HCT116 (cell line): ENCODE data around the gene NUCB1. TPM values are rescaled to one million over a fixed set of nuclear protein-coding genes. Genes with fewer than 3 reads are reported as not detected.

Experiments
- ATAC-seq: fragments of 200-7000 bp; cut with Tn5 transposase; 2 replicates; pipeline ENCODE4 v1.9.1; 2020; ENCODE audit warnings: mild to moderate bottlenecking, moderate library complexity
- BruUV-seq: library from RNA; stranded (reverse); fragments of 400-500 nt; replicated peaks from 2 replicates; lab custom pipeline; 2021; lab: Mats Ljungman, UMichigan
- CTCF ChIA-PET: fragments of 300-600 bp; sonication (Branson Sonifier 250); formaldehyde crosslinking; loops from one replicate; lab custom pipeline; 2021; ENCODE audit warnings: antibody characterized with exemption; lab: Charles Lee
- POLR2A ChIA-PET: fragments of 300-600, 350-600 bp; sonication (Branson Sonifier 250); formaldehyde crosslinking; loops from one replicate; lab custom pipeline; 2021; ENCODE audit warnings: antibody characterized with exemption; lab: Charles Lee
- RAD21 ChIA-PET, 2 experiments: fragments of 300-600 bp; sonication (Branson Sonifier 250); formaldehyde crosslinking; loops; one replicate each; lab custom pipeline; 2023; ENCODE audit warnings: low total read pairs in 2 of 2; ENCODE audit not compliant: uncharacterized antibody in 2 of 2, unreplicated experiment in 2 of 2, low non-redundant PET in 1 of 2; lab: Charles Lee
- DNase-seq: peaks from one replicate; pipeline ENCODE4 v3.0.0-alpha.2; 2010; ENCODE audit warnings: low read depth, low spot score
- H2AFZ ChIP-seq: fragments of 200-600 bp; shearing (Covaris generic), sonication (generic); 2 replicates; pipeline ENCODE4 v1.6.1; 2017; ENCODE audit warnings: low read depth, mixed run types, mixed read lengths, antibody characterized with exemption, low read length; ENCODE audit not compliant: poor library complexity, severe bottlenecking
- H3K27ac ChIP-seq: 2 replicates; pipeline ENCODE4 v1.5.1; 2012; ENCODE audit warnings: low read depth, low read length
- H3K27me3 ChIP-seq: fragments of 200-600 bp; sonication (generic); 2 replicates; pipeline ENCODE4 v1.6.1; 2016; ENCODE audit warnings: mixed run types, low read length, mixed read lengths; ENCODE audit not compliant: insufficient read depth
- H3K36me3 ChIP-seq, 2 experiments: fragments of 200-500 bp in 1 of 2; fragments of 200-600 bp in 1 of 2; sonication (Bioruptor generic) in 1 of 2; sonication (generic) in 1 of 2; 2 replicates each; pipeline versions ENCODE4 v1.5.1 to v1.6.1; 2014 to 2016; ENCODE audit warnings: low read length in 2 of 2, inconsistent platforms in 1 of 2, mixed read lengths in 1 of 2, mixed run types in 1 of 2; ENCODE audit not compliant: insufficient read depth in 2 of 2, control insufficient read depth in 1 of 2
- H3K4me1 ChIP-seq, 2 experiments: fragments of 200-600 bp in 1 of 2; sonication (generic) in 1 of 2; 2 replicates each; pipeline versions ENCODE4 v1.5.1 to v1.6.1; 2012 to 2017; ENCODE audit warnings: low read length in 2 of 2, inconsistent platforms in 1 of 2, mild to moderate bottlenecking in 1 of 2, mixed read lengths in 1 of 2, mixed run types in 1 of 2, moderate library complexity in 1 of 2; ENCODE audit not compliant: insufficient read depth in 2 of 2, control insufficient read depth in 1 of 2
- H3K4me2 ChIP-seq: fragments of 200-600 bp; sonication (generic); 2 replicates; pipeline ENCODE4 v1.6.1; 2017; ENCODE audit warnings: mixed run types, low read length, mixed read lengths
- H3K4me3 ChIP-seq, 2 experiments: fragments of 200-600 bp in 1 of 2; sonication (generic) in 1 of 2; replicated peaks in 1 of 2; 2 replicates each; pipeline ENCODE4 v1.5.1; 2011 to 2016; ENCODE audit warnings: low read length in 2 of 2, control low read depth in 1 of 2, low read depth in 1 of 2, mild to moderate bottlenecking in 1 of 2, mixed read lengths in 1 of 2, mixed run types in 1 of 2
- H3K79me2 ChIP-seq: fragments of 200-600 bp; sonication (generic); 2 replicates; pipeline ENCODE4 v1.6.1; 2017; ENCODE audit warnings: mild to moderate bottlenecking, mixed run types, low read length, moderate library complexity, mixed read lengths; ENCODE audit not compliant: insufficient read depth
- H3K9ac ChIP-seq: fragments of 200-600 bp; sonication (generic); 2 replicates; pipeline ENCODE4 v1.6.1; 2016; ENCODE audit warnings: low read length, mixed read lengths
- H3K9me2 ChIP-seq: fragments of 200-600 bp; sonication (generic), shearing (Covaris generic); 2 replicates; pipeline ENCODE4 v1.6.1; 2017; ENCODE audit warnings: mixed run types, mild to moderate bottlenecking, moderate library complexity; ENCODE audit not compliant: insufficient read depth
- H3K9me3 ChIP-seq, 2 experiments: fragments of 200-500 bp in 1 of 2; fragments of 200-600 bp in 1 of 2; sonication (Bioruptor generic) in 1 of 2; sonication (generic) in 1 of 2; 2 replicates each; pipeline ENCODE4 v1.6.1; 2014 to 2017; ENCODE audit warnings: low read length in 2 of 2, mixed read lengths in 2 of 2, inconsistent platforms in 1 of 2, low read depth in 1 of 2, mild to moderate bottlenecking in 1 of 2, mixed run types in 1 of 2, moderate library complexity in 1 of 2; ENCODE audit not compliant: control insufficient read depth in 1 of 2, insufficient read depth in 1 of 2
- H4K20me1 ChIP-seq: fragments of 200-600 bp; sonication (generic), shearing (Covaris generic); 2 replicates; pipeline ENCODE4 v1.6.1; 2017; ENCODE audit warnings: mixed run types, mild to moderate bottlenecking, moderate library complexity; ENCODE audit not compliant: insufficient read depth
- CEBPB ChIP-seq: IDR thresholded peaks from 2 replicates; pipeline ENCODE4 v1.6.1; 2012; ENCODE audit warnings: low read depth
- EZH2 ChIP-seq: fragments of 200-600 bp; sonication (generic); IDR thresholded peaks from 2 replicates; pipeline ENCODE4 v1.6.1; 2017; ENCODE audit warnings: antibody characterized with exemption, mixed run types
- EZH2phosphoT487 ChIP-seq: fragments of 200-600 bp; IDR thresholded peaks from 2 replicates; pipeline ENCODE4 v1.6.1; 2018; ENCODE audit warnings: antibody characterized with exemption, borderline replicate concordance
- FOSL1 ChIP-seq: IDR thresholded peaks from 2 replicates; pipeline ENCODE4 v1.6.1; 2012; ENCODE audit warnings: low read depth
- JUND ChIP-seq: IDR thresholded peaks from 2 replicates; pipeline ENCODE4 v1.6.1; 2012
- POLR2A ChIP-seq: IDR thresholded peaks from 2 replicates; pipeline ENCODE4 v1.7.0; 2011; ENCODE audit warnings: borderline replicate concordance; ENCODE audit not compliant: insufficient read depth, insufficient read length; ENCODE audit errors: extremely low read depth
- POLR2AphosphoS5 ChIP-seq: IDR thresholded peaks from 2 replicates; pipeline ENCODE4 v1.6.1; 2011; ENCODE audit warnings: mild to moderate bottlenecking, low read depth, low read length, moderate library complexity
- SIN3A ChIP-seq: IDR thresholded peaks from 2 replicates; pipeline ENCODE4 v1.6.1; 2012; ENCODE audit warnings: low read depth
- SP1 ChIP-seq: IDR thresholded peaks from 2 replicates; pipeline ENCODE4 v1.6.1; 2012; ENCODE audit warnings: low read depth
- SRF ChIP-seq: IDR thresholded peaks from 2 replicates; pipeline ENCODE4 v1.6.1; 2012; ENCODE audit warnings: low read depth
- TCF7L2 ChIP-seq: IDR thresholded peaks from 2 replicates; pipeline ENCODE4 v1.7.0; 2011; ENCODE audit warnings: borderline replicate concordance, inconsistent platforms; ENCODE audit not compliant: insufficient read depth, insufficient read length; ENCODE audit errors: extremely low read depth
- ZFX ChIP-seq: fragments of 450-650 bp; IDR thresholded peaks from 2 replicates; pipeline ENCODE4 v1.6.1; 2017
- intact Hi-C: fragments of 100-400 bp; cut with micrococcal nuclease; formaldehyde crosslinking; loops from 2 replicates; pipeline ENCODE4 v1.10.0; 2022
- total RNA-seq: library from RNA; stranded (reverse); gene quantifications from one replicate; pipeline ENCODE4 v1.2.1, GENCODE V29; 2021; ENCODE audit not compliant: unreplicated experiment
- TF ChIP-seq, protein P1 (sequence below): IDR thresholded peaks from 2 replicates; pipeline ENCODE4 v1.6.1; 2011; ENCODE audit warnings: mild to moderate bottlenecking, low read length, moderate library complexity; ENCODE audit not compliant: insufficient replicate concordance; ENCODE audit errors: extremely low read depth
- TF ChIP-seq, protein P2 (sequence below): IDR thresholded peaks from 2 replicates; pipeline ENCODE4 v1.6.1; 2012

The NUCB1 gene
- total RNA-seq, 1 experiment from 2014 or later: 88.8 TPM

GRCh38 chr19:48962849-48963165 lies 62.7 kb downstream of the NUCB1 start (continued):
- TF ChIP-seq SRF: no peak

GRCh38 chr19:48963371-48964204 lies 63.5 kb downstream of the NUCB1 start:
- no TSS peak for BruUV-seq
- Histone ChIP-seq H3K36me3 (peaks cover 0 to 14% of the 10 kb centered on the region in 2 experiments; a peak in 1 of 4 replicates), H3K79me2 (peaks cover 16% of the 10 kb centered on the region), H3K4me1 (peaks cover 35 to 62% of the 10 kb centered on the region in 2 experiments), H3K9me2 (no peaks in the 10 kb centered on the region), H3K4me3 (peak overlapping the region; percentile 15 to 36), H3K9me3 (no peaks in the 10 kb centered on the region), H3K9ac (peak overlapping the region; percentile 78), H4K20me1 (peaks cover 9% of the 10 kb centered on the region; the same call in 1 of the 2 replicates), H3K4me2 (peak overlapping the region; percentile 83), H2AFZ (no peak overlapping the region), H3K27ac (peak overlapping the region; percentile 98), H3K27me3 (no peaks in the 10 kb centered on the region)
- no peak for TF ChIP-seq EZH2
- TF ChIP-seq POLR2AphosphoS5: peak; percentile 59
- TF ChIP-seq, protein P1, sequence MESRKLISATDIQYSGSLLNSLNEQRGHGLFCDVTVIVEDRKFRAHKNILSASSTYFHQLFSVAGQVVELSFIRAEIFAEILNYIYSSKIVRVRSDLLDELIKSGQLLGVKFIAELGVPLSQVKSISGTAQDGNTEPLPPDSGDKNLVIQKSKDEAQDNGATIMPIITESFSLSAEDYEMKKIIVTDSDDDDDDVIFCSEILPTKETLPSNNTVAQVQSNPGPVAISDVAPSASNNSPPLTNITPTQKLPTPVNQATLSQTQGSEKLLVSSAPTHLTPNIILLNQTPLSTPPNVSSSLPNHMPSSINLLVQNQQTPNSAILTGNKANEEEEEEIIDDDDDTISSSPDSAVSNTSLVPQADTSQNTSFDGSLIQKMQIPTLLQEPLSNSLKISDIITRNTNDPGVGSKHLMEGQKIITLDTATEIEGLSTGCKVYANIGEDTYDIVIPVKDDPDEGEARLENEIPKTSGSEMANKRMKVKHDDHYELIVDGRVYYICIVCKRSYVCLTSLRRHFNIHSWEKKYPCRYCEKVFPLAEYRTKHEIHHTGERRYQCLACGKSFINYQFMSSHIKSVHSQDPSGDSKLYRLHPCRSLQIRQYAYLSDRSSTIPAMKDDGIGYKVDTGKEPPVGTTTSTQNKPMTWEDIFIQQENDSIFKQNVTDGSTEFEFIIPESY: peak; percentile 45
- TF ChIP-seq FOSL1: peak; percentile 89
- TF ChIP-seq POLR2A: no peak
- no peak for TF ChIP-seq SIN3A
- TF ChIP-seq TCF7L2: peak; percentile 24
- TF ChIP-seq JUND: peak; percentile 76
- TF ChIP-seq, protein P2, sequence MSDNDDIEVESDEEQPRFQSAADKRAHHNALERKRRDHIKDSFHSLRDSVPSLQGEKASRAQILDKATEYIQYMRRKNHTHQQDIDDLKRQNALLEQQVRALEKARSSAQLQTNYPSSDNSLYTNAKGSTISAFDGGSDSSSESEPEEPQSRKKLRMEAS: peak; percentile 22; the same call in 1 of the 2 replicates
- peak; percentile 71; the same call in 1 of the 2 replicates for TF ChIP-seq SP1
- TF ChIP-seq CEBPB: no peak
- no peak for TF ChIP-seq EZH2phosphoT487
- peak; percentile 55; the same call in 1 of the 2 replicates for TF ChIP-seq ZFX
- ChIA-PET RAD21 (no interaction called here), POLR2A (interaction anchor here (0.8 to 2.6 kb wide), 3 partner anchors 30 to 151 kb away, joined by 3 to 7 read pairs (median 3); partner anchors contain the start of genes GYS1 and RUVBL2), CTCF (interaction anchor here (0.9 to 1.0 kb wide), 2 partner anchors 36 to 176 kb away, joined by 3 read pairs; no protein-coding TSS in a partner anchor)
- DNase-seq: no peak
- intact Hi-C loops: no loop called here
- ATAC-seq: peak; percentile 17; the same call in 1 of the 2 replicates
